Pulmonary artery endothelial cell (primary cell): ENCODE results near the gene CELF4. TPM values are rescaled to one million over a fixed set of nuclear protein-coding genes. Genes with fewer than 3 reads are reported as not detected.

Experiments used
- DNase-seq: peaks from one replicate; pipeline ENCODE4 v3.0.0-alpha.2; 2011; ENCODE audit warnings: low read depth, low spot score
- total RNA-seq: library from RNA; depleted of rRNA; stranded (reverse); fragments of >200 nt; gene quantifications from 2 replicates; pipeline ENCODE4 v1.2.3, GENCODE V29; 2014

The CELF4 gene
- total RNA-seq, 1 donor from 2014 or later, result not detected

DNA sequence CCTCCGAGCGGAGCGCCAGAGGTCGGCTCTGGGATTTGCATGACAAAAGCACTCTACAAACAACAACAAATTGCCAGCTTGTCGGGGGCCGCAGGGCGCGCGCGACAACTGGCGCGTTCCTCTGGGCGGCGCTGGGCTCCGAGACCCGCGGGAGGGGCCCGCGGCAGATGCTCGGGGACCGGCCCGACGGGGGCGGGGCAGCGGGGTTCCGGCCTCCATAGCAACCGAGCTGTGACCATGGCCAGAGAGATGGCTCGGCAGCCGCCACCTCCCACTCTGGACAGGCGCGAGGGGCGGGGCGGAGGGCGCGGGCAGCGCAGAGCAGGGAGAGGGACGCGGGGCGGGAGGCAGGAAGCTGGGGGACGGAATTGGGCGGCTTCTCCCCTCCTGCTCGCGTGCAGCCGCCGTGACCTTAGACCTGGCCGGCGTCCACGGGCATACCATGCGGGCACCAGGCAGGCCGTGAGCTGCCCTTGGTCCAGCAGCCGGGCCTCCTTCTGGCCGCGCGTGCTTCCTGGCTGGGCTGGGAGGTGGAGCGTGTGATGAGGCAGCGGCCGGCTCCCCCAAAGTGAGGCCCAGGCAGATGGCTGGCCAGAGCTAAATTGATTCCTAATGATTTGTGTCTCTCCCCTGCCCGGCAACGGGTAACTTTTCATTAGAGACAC is 171.5 kb downstream of the CELF4 start:
- DNase-seq, result peak; percentile 15

DNA sequence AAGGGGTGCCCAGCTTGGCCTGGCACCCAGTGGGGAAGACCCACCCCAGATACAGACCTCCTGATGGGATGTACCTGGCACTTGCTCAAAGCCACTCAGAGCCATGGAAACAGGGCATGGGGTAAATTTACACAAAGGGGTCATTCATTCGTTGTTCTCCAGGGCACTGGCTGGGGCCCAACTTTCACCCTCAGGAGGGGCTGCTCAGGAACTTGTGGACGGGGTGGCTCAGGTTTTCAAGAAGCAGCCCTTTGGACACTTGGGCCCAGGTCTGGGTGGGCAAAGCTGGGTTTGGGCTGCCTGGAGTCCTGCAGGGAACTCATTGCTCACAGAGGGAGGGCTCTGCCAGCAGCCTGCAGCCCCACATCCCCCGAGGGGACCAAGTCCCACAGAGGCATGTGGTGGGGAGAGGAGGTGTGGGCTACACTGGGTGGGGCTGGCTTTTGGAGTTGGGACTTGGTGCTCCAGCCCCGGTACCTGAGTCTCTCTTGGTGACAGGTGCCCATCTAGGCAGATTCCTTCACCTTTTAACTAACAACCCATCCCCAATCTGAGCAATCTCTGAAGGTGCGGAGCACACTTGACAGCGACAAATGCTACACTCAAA is 172.3 kb downstream of the CELF4 start:
- DNase-seq, result no peak

DNA sequence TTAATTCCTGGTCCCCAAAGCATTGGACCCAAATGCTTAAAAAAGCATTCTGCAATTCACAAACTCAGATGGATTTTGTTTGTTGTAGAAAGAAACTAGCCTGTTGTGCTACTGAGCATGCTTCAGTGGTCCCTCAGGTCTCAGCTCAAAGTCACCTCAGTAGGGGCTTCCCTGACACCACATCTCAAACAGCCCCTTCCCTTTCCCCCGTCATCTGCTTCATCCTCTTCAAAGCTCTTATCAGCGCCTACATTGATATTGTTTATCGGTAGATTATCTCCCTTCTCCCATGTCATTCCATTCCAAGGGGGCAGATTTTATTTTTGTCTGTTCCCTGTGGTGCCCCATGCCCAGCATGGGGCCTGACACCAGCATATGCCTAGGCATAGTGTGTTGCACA is 172.9 kb downstream of the CELF4 start:
- DNase-seq, result no peak

DNA sequence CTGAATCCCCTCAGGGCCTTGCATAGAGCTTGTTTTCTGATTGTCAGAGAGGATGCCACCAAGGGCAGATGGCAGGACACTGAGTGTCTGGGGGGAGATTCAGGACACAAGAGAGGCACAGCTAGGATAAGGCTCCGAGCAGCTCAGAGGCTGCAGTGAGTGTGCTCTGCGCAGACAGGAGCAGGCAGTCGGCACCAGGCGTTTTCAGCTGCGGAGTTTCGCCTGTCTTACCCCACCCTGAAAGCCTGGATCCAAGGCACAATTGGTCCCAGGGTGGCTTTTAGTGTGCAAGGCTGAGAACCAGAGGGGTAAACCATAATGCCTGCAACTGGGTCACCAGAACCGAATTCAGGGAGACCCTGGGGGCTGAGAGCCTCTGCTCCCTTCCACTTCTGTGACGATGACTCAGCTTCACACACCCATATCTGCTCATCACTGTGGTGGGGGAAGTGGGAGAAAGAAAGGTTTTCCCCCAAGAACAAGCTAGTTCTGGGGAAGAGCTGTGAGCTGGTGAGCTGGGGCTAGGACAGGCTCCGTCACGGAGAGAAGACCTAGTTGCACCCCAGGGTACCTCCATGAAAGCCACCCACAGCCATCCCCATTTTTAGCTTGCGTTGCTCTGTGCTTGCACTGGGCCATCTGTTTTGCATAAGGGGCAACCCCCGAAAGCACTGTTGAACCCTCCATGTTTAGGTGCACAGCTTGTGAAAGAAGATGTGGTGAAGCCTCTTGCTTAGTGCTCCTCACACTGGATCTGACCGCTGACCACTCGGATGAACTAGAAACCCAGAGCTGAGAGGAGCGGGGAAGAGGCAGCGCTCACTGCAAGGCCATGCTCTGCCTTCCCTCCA is 173.7 kb downstream of the CELF4 start:
- DNase-seq, result no peak

DNA sequence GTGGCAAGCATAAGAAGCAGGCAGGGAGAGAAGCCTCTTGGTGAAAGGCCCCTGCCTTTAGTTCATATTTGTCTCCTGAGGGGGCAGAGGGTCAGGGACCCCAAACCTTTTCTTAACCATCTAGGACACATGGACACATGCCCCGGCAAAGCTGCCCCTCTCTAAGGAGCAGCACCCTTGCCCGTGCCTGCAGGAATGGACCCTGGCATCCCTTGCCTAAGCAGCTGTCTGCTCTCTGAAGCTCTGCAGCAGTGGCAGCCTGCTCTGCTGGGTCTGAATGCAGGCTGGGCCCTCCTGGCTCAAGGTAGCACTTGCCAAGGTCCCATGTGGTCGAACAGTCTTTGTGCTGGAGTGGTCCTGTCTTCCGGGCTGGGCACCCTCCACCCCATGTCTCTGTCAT is 174.4 kb downstream of the CELF4 start:
- DNase-seq, result no peak

DNA sequence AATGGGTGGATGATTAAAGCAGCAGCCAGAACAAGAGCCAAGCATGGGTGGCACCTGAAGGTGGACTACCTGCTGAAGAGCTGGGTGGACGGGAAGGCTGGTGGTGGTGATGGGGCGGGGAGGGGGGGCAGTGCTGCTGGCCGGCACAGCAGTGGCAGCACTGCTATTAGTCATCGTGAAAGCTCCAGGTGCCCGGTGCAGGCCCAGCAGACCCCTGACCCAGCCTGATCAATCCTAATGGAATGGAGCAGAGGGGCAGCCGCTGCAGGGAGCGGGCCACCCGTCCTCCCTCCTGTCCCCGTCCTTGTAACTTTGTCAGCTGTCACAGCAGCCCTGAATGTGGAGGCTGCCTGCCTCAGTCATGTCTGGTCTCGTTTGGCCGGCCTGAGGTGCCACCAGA is 174.9 kb downstream of the CELF4 start:
- DNase-seq, result no peak

DNA sequence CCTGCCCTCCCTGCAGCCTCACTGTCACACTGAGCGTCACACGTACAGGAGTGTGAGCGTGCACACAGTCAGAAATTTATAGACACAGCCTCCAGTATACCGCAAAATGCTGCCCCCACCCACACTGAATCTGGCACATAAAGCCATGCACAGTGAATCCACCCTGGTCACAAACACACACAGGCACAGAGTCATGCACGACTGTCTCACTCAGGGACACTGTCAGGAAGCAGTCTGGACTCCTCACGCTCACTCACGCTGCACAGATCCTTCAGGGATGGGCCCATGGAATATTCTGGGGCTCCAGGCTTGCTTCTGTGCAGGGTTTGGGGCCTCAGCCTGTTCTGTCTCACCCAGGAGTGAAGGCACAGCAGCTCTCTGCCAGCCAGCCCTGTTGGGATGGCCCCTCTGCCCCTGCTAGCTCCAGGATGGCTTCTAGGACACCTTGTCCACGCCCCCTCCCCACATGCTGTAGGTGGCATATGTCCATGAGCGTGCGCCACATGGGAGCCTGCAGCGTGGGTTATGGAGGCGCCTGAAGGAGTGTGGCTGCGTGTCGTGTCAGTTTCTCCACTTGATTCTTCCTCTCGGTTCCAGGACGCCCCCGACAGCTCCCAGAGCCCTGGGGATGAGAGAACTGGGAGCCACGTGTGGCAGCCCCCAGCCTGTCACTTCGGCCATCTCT is 175.8 kb downstream of the CELF4 start:
- DNase-seq, result no peak

DNA sequence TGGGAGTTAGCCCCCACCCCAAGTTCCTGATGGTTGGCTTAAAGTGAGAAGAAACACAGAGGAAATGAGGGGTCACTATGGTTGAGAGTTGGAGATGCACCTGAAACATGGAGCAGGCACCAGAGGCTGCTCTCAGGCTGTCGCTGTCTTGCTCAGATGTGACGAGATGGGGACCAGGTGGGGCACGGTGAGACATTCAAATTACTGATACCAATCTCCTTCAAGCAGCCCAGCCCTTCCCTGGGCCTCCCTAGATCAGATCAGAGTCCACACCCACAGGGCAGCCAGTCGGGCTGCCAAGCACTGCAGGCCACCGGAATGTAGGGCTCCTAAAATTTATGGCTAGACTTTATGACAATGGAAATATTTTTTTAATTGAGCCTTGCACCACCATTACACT is 176.6 kb downstream of the CELF4 start:
- DNase-seq, result no peak

DNA sequence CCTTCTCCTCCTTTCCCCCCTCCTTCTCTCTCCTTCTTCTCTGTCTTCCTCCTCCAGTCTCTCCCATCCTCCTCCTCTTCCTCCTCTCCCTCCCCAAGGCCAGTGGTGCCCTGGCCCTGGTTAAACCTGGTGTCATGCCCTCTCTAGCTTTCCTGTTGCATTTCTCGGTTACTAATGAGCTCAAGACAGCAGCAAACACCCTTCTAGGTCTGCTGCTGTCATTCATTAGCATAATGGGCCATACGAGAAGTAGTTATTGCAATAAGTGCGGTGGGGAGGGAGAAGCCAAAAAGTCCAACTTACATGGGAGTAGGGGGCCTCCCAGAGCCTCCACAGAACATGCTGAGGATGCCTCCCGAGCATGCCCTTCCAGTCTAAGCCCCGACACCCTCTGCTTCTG is 177.2 kb downstream of the CELF4 start:
- no peak for DNase-seq

DNA sequence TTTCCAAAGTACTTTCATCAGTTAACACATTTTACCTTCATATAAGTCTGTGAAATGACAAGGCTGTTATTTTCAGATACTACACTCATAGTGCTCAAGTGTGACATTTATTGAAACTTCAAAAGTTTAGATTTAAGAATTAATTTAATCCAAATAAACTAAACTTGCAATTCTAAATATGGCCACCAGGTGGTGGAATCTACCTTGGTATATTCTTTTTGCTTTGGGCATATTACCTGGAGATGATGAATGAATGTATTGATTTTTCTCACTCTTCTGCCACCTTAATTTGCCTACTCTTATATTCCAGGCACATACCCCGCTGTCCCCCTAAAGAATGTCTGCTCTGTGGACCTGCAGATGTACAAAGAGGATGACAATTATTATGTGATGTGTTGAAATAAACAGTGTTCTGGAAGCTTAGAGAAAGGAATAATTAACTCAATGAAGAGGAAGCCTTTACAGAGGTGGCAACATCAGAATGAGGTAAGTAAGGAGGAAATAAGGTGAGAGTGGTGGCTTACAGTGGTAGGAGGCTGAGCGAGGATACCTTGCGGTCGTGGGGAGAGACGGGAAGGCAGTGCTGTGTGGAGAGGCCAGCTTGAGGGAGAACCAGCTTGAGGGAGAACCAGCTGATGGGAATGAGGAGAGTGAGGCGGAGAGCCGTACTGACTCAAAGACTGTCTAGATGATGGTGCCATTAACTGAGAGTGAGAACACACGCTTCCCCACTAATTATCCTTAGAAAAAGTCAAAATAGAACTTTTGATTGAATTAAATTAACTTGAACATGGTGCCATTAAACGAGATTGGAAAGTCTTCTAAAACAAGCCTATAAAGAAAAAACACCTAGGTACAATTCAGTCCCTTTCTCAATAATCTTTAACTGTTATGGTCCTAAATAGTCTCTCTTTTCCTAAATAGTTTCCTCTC is 179.5 kb downstream of the CELF4 start:
- no peak for DNase-seq

DNA sequence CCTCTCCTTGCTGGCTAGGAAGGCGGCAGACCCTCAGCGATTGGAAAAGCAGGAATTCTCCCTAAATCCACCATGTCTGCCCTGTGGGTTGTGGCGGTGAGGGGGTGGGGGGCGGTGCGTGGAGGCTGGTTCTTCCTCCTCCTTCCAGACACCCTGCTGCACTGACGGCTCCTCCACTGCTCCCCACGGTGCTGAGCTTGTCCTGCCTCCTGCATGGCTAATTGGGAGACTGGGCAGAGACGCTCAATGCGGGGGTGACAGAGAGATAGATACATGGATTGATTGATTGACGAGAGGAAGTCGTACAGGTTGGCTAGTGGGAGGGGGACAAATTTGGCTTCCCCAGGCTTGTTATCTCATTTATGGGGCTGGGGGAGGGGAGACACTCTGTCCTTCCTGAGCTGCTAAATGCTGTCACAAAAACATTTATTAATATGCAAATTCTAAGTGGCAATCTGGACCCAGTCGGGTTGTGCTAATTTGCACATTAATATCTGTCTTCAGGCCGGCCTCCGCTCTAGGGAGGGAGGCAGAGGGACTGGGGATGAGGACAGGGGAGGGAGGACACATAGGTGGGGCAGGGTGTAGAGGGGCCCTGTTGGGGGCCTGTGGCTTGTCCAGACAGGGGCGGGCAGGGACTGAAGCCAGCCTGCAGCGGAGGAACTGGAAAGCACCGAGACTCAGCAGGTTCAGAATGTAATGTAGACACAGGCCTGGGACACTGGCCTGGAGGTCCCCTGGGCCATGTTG is 181.6 kb downstream of the CELF4 start:
- no peak for DNase-seq

DNA sequence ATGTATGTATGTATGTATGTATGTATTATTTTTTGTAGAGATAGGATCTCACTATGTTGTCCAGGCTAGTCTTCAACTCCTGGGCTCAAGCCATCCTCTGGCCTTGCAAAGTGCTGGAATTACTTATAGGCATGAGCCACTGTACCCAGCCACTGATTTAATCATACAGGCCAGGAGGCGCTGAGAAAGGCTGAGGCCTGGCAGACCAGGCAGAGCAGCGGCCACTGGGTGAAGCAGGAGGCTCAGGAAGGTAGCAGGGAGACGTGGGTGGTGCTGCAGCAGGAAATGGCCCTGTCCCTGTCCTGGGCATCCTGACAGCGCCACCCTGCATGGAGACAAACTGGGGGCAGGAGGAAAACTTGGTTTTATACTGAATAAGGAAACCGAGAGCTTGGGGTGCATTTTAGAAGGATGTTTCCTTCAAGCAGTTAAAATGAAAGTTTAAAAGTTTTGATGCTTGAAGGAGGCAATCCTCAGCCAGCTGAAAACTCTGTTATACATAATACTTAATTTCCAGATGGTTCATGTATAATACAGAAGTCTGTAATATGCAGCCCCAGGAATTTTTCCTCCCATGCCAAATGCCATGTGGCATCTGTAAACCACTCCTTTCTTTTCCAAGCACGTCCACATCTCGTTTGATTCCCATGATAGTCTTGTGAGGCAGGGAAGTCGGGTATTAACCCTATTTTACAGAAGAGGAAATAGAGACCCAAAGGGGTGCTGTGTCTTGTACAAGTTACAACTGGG is 182.4 kb downstream of the CELF4 start:
- DNase-seq, result no peak

DNA sequence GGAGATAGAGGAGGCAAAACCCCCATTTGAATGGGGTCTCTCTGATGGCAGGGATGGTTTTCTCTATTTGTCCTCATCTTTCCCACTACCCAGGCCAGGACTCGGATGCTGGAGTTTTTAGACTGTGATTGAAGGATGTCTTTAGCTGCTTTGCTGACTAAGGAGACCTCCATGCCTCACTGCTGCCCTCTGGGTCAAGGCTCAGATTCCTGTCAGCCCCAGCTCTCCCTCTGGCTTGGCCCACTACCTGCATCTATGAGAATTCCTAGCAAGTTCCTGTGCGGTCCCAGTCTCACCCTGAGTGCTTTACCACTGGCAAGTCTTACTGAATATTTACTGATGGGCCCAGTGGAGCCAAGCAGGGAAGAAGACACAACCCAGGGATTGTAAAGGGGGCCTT is 184.0 kb downstream of the CELF4 start:
- DNase-seq, result no peak

DNA sequence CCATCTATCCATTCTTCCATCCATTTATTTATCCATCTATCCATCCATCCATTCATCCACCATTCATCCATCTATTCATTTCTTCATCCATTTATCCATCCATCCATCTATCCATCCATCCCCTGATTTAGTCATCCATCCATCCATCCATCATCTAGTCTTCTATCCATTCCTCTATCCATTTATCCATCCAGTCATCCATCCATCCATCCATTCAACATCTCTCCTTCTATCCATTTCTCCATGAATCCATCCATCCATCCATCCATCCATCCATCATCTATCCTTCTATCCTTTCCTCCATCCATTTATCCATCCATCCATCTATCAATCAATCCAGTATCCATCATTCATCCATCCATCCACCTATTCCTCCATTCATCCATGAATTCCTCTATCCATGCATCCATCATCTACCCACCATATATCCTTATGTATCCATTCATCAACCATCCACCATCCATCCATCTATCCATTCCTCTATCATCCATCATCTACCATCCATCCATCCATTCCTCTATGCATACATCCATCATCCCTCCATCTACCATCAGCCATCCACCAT is 185.0 kb downstream of the CELF4 start:
- DNase-seq, result no peak

DNA sequence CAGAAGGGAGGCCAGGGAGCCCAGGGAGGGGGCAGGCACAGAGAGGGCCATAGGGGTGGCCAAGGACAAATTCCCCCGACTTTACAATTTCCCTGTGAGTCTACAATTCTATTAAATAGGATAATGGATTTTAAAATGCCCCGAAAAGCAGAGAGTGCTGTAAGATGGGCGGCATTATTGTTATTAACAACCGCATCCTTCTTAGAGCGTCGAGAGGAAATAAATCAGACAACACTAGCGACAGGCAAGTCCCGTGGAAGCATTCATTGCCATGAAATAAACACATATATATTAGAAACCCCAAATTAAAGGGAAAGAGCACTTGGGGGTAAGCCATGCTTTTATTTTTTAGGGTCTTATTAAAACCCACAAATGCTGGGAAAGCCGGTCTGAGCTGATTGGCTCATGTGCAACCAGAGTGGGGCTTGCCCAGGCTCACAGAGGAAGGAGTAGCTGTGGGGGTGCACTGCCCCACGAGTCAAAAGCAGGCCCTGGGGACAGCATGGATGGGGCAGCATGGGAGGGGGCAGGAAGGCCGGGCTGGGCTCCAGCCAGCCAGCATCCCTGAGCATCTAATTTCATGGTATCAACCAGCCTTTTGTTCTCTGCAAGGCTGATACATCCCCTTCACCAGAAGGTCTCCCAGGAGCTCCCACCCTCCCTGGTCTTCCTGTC is 187.1 kb downstream of the CELF4 start:
- DNase-seq, result no peak

DNA sequence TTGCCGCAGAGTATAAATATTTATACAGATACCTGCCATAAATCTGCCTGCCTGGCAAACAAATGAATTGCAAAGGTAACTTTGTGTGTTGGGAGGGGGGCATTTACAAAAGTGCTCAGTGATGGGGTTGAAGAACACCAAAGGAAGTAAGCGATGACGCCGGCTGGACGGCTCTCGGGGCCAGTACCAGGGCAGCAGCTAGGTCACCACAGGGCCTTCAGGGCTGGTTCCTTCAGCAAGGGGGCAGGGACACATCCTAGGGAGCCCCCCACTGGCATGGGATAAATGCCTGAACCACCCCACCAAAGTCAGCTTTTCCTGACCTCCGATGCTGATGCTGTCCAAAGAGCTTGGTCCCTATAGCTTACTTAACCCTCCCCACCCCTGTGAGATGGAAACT is 190.4 kb downstream of the CELF4 start:
- DNase-seq, result no peak

DNA sequence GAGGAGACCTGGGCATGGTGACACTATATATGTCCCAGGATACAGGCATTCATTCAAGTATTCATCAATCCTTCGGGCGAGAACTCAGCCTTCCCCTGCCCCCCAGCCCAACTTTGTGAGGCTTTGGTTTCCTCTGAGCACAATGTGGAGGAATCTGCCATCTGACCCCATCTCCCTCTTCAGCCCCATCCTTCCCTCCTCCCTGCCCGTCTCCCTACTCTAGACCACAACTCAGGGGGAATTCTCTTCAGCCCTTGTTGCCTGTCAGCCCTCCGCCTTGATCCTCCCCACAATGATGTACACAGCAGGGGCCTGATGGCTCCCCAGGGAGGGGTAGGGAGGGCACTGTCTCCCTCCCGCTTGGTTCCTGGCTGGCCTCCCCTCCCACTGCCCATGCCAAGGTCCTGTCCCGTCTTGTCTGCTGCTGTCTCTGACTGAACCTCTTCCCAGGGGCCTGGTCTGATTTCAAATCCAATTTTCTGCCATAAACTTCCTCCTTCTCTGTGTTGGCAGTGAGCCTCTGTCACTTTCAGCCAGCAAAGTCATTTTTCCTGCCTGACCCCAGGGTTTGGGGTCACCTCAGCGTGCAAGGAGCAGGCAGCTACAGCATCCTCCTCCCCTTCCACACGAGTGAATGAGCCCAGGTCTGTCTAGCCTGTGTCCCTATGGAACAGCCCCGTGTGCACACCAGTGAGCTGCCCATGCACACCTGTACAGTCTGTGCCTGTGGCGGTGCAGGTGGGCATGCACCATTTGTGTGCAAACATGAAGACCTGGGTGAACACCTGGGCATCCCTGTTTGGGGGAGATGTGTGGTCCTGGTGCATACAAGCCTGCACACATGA is 197.3 kb downstream of the CELF4 start:
- DNase-seq, result no peak

DNA sequence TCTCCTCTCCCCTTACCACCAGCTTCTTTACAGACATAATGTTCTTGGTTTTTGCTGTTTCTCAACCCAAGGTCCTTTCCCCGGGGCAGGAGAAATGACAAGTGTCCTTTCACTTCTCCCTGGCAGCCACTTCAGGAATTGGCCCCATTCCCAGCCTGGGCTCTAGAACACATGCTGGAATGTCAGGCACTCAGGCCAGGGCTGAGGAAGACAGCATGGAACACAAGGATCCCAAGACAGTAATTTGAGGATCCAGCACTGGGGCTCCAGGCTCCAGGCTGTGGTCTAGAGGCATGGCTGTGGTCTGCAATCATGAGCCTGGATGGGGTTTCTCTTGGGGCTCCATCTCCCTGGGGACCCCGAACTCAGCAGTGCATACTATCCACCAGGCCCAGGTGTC is 201.4 kb downstream of the CELF4 start:
- DNase-seq, result no peak
